Loucy (cell line): ENCODE data around the gene EID2.

Source experiments
- EZH2phosphoT487 ChIP-seq: fragments of 200-600 bp; IDR thresholded peaks from 2 replicates; pipeline ENCODE4 v1.6.1; 2018; ENCODE audit warnings: antibody characterized with exemption, mild to moderate bottlenecking, moderate library complexity, borderline replicate concordance
- TF ChIP-seq, protein P1 (sequence below): fragments of 200-600 bp; sonication (generic); conservative IDR thresholded peaks from 2 replicates; pipeline ENCODE4 v1.5.1; 2014; ENCODE audit warnings: mild to moderate bottlenecking, antibody characterized with exemption, low read length

DNA sequence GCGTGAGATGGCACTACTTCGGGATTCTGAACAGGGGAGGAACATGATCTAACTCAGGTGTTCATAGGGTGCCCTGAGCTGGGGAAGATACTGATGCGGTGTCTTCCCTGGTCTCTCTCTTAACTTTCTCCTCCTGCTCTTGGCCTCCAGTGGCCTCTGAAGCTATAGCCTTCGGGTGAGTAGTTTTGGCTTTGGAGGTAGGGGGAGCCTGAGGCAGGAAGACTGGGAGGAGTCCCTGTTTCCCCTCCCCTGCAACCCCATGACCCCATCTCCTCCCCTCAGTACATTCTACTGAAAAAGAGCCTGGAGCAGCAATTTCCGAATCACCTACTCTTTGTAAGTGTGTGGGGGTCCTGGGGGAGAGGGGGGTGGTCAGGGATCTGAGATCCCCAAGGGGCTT lies 21.5 kb downstream of the EID2 start:
- TF ChIP-seq, protein P1, sequence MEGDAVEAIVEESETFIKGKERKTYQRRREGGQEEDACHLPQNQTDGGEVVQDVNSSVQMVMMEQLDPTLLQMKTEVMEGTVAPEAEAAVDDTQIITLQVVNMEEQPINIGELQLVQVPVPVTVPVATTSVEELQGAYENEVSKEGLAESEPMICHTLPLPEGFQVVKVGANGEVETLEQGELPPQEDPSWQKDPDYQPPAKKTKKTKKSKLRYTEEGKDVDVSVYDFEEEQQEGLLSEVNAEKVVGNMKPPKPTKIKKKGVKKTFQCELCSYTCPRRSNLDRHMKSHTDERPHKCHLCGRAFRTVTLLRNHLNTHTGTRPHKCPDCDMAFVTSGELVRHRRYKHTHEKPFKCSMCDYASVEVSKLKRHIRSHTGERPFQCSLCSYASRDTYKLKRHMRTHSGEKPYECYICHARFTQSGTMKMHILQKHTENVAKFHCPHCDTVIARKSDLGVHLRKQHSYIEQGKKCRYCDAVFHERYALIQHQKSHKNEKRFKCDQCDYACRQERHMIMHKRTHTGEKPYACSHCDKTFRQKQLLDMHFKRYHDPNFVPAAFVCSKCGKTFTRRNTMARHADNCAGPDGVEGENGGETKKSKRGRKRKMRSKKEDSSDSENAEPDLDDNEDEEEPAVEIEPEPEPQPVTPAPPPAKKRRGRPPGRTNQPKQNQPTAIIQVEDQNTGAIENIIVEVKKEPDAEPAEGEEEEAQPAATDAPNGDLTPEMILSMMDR: no peak
- no peak for TF ChIP-seq EZH2phosphoT487
